GM18909 (cell line): ENCODE measurements around the gene VIT.
"Not testable (repeated sequence)": the region's sequence is repeated elsewhere in the genome, so short reads cannot be mapped to it uniquely, and the experiment has no call there.

Source experiments
- ATAC-seq: cut with Tn5 transposase; IDR thresholded peaks from one replicate; pipeline ENCODE4 v1.9.1; 2021; ENCODE audit warnings: mild to moderate bottlenecking; ENCODE audit not compliant: unreplicated experiment, poor library complexity

The VIT gene

DNA sequence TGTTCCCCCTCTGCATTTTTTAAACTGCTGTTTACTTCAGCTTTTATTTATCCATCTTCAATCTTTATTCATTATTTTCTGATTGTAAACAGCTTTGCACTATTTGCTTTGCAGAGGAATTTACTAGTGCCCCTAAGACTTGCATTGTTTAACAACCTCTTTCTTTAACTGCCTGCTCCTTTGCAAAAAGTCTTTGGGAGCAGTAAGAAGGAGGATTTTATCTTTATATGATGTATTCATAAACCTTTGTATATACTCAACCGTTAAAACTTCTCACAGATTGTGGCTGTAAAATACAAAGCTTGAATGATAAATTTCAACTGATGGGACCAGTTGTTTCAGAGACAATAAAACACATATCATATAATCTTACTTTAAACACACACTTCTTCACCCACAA lies 20.1 kb upstream of the VIT start:
- ATAC-seq, result no peak

DNA sequence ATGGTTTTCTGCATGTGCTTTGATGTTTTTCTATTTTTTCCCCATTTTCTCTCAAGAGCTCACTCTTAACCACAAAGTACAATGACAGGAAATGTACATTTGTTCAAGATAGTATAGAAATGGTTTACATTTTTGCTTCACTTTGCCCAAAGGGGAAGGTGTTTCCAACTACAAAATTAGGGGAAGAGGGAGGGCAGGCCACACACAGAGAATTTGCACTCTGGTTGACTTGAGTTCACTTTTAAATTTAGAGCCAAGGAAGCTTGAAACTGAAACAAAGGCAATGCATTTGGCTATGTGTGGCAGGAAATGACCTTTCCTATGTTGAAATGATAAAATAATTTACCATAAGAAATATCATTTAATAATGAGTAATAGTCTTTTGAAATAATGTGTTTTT lies 19.1 kb upstream of the VIT start:
- ATAC-seq, result no peak

GRCh38 chr2:36677996-36678605 lies 18.4 kb upstream of the VIT start:
- no peak for ATAC-seq

DNA sequence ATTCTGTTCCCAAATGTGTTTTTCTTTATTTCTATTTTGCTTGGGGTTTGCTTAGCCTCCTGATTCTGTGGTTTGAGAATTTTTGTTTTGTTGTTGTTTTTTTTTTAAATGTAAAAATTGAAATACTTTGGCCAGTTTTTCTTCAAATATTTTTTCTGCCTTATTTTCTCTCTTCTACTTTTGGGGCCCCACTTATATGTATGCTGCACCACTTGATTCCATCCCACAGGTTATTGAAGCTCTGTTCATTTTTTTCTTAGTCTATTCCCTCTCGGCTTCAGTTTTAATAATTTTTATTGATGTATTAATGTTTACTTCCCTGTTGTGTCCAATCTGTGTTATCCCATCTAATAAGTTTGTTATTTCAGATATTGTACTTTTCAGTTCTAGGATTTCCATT lies 17.7 kb upstream of the VIT start:
- ATAC-seq, result no peak

DNA sequence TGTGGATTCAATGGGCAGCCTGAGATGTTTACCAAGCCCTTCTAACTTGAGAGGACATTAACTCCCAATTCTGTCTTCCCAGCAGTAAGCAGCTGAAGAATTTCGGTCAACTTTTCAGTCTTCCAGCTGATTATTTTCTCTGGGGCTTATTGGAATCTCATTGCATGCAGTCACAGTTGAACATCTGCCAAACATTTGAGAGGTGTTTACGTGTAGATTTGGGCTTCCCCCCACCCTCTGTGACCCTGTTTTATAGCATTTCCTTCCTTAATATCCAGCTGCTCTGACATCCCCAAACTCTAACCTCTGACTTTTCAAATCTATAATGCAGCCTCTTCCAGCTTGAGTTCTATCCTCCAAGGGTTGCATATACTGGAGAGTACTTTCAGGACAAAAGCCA lies 16.5 kb upstream of the VIT start:
- ATAC-seq, result no peak

GRCh38 chr2:36682562-36682961 lies 13.9 kb upstream of the VIT start:
- ATAC-seq, result no peak

DNA sequence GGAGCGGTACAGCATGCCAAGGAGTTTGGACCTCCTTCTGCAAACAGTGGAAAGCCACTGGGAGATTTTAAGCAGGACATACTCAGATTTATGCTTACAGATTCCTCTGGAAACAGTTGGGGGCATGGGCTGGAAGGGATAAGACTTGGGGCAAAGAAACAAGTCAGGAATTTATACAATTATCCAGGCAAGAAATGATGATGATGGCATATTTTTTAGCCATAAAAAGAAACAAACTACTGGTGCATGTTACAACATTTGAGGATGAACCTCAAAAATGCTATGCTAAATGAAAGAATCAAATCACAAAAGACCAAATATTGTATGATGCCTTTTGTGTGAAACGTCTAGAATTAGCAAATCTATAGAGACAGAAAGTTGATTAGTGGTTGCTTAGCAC lies 13.5 kb upstream of the VIT start:
- ATAC-seq, result no peak

DNA sequence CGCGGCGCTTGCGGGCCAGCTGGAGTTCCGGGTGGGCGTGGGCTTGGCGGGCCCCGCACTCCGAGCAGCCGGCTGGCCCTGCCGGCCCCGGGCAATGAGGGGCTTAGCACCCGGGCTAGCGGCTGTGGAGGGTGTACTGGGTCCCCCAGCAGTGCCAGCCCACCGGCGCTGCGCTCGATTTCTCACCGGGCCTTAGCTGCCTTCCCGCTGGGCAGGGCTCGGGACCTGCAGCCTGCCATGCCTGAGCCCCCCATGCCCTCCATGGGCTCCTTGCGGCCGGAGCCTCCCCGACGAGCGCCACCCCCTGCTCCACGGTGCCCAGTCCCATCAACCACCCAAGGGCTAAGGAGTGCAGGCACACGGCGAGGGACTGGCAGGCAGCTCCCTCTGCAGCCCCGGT lies 8.2 kb upstream of the VIT start:
- ATAC-seq, result not testable (repeated sequence)

DNA sequence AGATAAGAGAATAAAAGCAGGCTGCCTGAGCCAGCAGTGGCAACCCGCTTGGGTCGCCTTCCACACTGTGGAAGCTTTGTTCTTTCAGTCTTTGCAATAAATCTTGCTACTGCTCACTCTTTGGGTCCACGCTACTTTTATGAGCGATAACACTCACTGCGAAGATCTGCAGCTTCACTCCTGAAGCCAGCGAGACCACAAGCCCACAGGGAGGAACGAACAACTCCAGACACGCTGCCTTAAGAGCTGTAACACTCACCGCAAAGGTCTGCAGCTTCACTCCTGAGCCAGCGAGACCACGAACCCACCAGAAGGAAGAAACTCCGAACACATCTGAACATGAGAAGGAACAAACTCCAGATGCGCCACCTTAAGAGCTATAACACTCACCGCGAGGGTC lies 7.5 kb upstream of the VIT start:
- ATAC-seq, result not testable (repeated sequence)

DNA sequence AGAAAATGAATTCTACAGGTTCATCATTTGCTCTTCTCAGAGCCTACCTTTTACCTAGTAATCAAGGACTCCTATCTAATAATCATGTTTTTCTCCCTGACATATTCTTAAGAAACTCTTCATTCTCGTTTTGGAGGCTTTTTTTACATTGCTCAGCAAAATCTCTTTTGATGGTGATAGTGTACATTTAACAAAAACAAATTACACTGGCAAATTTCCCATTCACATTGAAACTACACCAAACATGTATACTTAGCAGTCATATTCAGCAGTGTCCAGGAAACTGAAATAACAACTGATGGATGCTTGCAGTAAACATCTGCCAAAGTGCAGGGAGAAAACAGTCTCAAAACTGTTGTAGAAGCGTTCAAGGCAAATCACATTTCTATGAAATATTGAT lies 4.4 kb upstream of the VIT start:
- ATAC-seq, result no peak

DNA sequence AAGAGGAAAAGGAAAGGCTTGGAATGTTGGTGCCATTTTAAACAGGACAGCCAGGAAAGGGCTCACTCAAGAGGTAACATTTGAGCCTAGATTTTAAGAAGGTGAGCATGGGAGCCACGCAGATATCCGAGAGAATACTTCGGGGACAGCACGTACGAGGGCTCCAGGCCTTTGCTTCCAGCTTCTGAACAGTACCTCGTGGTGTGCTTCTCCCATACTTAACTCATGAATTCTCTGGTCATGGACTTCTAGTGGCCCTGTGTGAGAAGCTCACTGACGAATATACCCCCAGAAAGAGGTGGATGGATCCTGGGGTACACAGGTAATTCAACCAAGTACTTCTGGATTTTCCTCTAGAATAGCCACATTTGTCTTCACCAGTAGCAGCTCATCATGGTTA lies 2.7 kb upstream of the VIT start:
- no peak for ATAC-seq

- ATAC-seq, result no peak
Measured at GRCh38 chr2:36695746-36696415, 626 bp upstream of the VIT start.

GRCh38 chr2:36697424-36698066 lies 1.0 kb downstream of the VIT start:
- no peak for ATAC-seq

DNA sequence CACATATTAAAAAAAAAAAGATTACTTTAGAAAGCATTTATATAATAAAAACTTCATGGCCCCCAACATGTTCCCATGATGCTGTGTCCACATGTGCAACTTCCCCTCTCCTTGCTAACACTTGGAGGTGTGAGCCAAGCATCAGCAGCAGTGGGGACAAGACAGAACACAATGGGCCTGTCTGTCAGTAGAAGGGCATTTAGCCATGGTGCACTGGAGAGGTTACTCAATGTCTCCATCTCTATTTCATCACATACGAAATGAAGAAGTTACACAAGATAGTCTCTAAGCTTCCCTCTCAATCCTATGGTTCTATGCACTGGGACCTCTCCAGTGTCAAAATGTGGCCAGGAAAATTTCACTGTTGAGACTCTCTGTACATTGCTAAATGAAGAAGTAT lies 2.5 kb downstream of the VIT start:
- ATAC-seq, result no peak

- no peak for ATAC-seq
Measured at GRCh38 chr2:36700311-36700710, 3.8 kb downstream of the VIT start.

DNA sequence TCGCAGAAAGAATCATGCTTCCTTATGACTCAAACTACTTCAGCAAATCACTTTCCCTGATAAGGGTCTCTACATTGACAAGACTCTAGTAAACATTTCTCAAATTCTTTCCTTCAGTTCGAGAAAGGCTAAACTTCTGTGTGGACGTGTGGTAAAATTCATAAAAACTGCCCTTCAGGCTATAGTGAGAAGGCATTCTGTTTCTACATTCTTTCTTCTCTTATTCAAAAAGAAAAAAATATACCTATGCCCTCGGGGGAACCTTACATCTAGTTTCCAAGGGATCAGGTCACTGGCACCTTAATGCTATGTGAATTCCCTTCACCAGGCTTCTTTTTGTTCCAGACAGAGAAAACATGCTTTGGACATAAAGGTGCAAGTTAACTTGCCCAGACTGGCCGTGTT lies 4.9 kb downstream of the VIT start:
- no peak for ATAC-seq

- no peak for ATAC-seq
Measured at GRCh38 chr2:36701918-36702317, 5.4 kb downstream of the VIT start.

DNA sequence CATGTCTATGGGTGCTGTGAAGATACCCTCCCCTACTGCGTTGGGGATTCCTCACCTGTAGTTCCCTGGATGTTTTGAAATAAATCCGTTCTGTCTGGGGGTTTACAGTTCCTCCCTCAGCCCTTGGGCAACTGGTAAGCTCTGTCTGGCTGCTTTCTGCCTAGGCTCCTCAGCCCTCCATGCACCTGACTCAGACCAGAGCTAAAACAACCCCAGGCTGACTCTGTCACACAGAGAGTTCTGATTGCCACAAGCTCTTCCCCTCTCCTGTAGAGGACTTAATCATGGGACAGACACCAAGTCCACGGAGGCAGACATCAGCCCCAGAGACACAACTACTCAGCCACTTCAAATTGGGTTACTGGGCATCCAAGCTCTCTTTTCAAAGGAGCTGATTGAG lies 6.3 kb downstream of the VIT start:
- no peak for ATAC-seq

GRCh38 chr2:36704475-36705150 lies 8.1 kb downstream of the VIT start:
- no peak for ATAC-seq

GRCh38 chr2:36705326-36706020 lies 9.0 kb downstream of the VIT start:
- ATAC-seq, result no peak
